ENCODE measurements around the gene STARD5. TPM values are rescaled to one million over a fixed set of nuclear protein-coding genes. Genes with fewer than 3 reads are reported as not detected.

Gene STARD5
- total RNA-seq, 1 experiment from 2014 or later = 2.3 TPM

DNA sequence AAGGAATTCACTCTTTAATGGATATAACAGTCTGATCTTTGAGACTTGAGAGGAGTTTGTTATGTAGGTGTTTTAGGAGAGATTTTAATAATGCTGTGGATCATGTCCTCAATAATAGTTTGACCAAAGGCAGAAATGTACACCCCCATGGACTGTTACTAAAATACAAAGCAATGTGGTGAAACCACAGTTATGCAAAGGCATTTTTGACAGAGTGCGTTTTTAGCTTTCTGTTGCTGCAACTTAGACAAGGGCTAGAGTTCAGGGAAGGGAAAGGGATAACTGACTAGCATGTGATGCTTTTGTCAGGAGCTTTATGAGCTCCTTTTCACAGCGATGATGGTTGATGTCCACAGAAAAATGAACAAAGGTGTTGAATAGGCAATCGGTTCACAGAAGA is 3.6 kb upstream of the STARD5 start:
- Histone ChIP-seq H3K4me1 (ENCODE audit: insufficient read depth, low read length) (no peaks in the 10 kb centered on the region), H3K79me2 (ENCODE audit: insufficient read depth, low read length) (no peaks in the 10 kb centered on the region), H2BK15ac (ENCODE audit: low read depth, low read length) (no peak overlapping the region), H3K9ac (ENCODE audit: extremely low read depth, insufficient read length, low read length) (no peak overlapping the region), H3K9me3 (ENCODE audit: control insufficient read depth, low read depth, low read length) (no peaks in the 10 kb centered on the region), H3K23ac (ENCODE audit: insufficient read length, low read depth, low read length) (no peak overlapping the region), H3K4ac (ENCODE audit: low read depth, low read length) (no peak overlapping the region), H4K5ac (ENCODE audit: insufficient read length, low read depth, low read length) (no peak overlapping the region), H4K91ac (ENCODE audit: insufficient read length, low read depth, low read length) (no peak overlapping the region), H3K18ac (ENCODE audit: insufficient read length, low read depth, low read length) (no peak overlapping the region), H3K14ac (ENCODE audit: insufficient read depth, low read length) (no peak overlapping the region), H2BK120ac (ENCODE audit: low read depth, low read length, poor library complexity, severe bottlenecking) (no peak overlapping the region), H2AK5ac (ENCODE audit: insufficient read length, low read length) (no peak overlapping the region), H3T11ph (ENCODE audit: low read length) (no peak overlapping the region), H2BK20ac (ENCODE audit: low read depth, low read length, poor library complexity, severe bottlenecking) (no peak overlapping the region), H2BK12ac (ENCODE audit: insufficient read length, low read depth, low read length) (no peak overlapping the region), H3K79me1 (ENCODE audit: insufficient read depth, low read depth, low read length, poor library complexity, severe bottlenecking) (no peaks in the 10 kb centered on the region), H3K27me3 (ENCODE audit: insufficient read depth, low read length) (no peaks in the 10 kb centered on the region), H3K27ac (ENCODE audit: insufficient read length, low read depth, low read length) (no peak overlapping the region), H4K8ac (replicated peaks; ENCODE audit: insufficient read length, low read depth, low read length) (no peak overlapping the region), H3K4me2 (ENCODE audit: insufficient read depth, insufficient read length, low read length) (no peak overlapping the region), H3K23me2 (ENCODE audit: insufficient read length, low read depth, low read length, poor library complexity, severe bottlenecking) (peaks cover 3% of the 10 kb centered on the region), H4K20me1 (ENCODE audit: control insufficient read depth, insufficient read depth, insufficient read length) (no peaks in the 10 kb centered on the region), H3K56ac (ENCODE audit: insufficient read length, low read depth, low read length) (no peak overlapping the region), H2AFZ (ENCODE audit: low read length) (no peak overlapping the region), H2BK5ac (ENCODE audit: insufficient read length, low read length) (no peak overlapping the region)
- TF ChIP-seq, protein P1, sequence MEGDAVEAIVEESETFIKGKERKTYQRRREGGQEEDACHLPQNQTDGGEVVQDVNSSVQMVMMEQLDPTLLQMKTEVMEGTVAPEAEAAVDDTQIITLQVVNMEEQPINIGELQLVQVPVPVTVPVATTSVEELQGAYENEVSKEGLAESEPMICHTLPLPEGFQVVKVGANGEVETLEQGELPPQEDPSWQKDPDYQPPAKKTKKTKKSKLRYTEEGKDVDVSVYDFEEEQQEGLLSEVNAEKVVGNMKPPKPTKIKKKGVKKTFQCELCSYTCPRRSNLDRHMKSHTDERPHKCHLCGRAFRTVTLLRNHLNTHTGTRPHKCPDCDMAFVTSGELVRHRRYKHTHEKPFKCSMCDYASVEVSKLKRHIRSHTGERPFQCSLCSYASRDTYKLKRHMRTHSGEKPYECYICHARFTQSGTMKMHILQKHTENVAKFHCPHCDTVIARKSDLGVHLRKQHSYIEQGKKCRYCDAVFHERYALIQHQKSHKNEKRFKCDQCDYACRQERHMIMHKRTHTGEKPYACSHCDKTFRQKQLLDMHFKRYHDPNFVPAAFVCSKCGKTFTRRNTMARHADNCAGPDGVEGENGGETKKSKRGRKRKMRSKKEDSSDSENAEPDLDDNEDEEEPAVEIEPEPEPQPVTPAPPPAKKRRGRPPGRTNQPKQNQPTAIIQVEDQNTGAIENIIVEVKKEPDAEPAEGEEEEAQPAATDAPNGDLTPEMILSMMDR (conservative IDR thresholded peaks at IDR 0.05) = no peak
- Mint-ChIP-seq H3K9me3 (no peaks in the 10 kb centered on the region), H3K36me3 (ENCODE audit: insufficient read depth in 1 of 3, low read depth in 3 of 3) (no peaks in the 10 kb centered on the region), H3K27me3 (ENCODE audit: low read depth) (peaks cover 9% of the 10 kb centered on the region), H3K4me1 (peaks cover 10 to 12% of the 10 kb centered on the region in 2 experiments), H3K27ac (no peak overlapping the region), H3K4me3 (no peak overlapping the region)
- no CpG with 5 or more reads among the region's 3 CpGs for WGBS (ENCODE audit: extremely low coverage, insufficient read length, low lambda C conversion rate)
- DNase-seq = no peak
